ES-I3 (cell line): ENCODE measurements around the gene CTPS2.
A peak's percentile ranks its signal among the peaks of the same experiment; 100 is the strongest.
"Not testable (repeated sequence)": the region's sequence is repeated elsewhere in the genome, so short reads cannot be mapped to it uniquely, and the experiment has no call there.

Experiments used
- H3K36me3 ChIP-seq: 2 replicates; pipeline ENCODE4 v1.6.1; 2013; ENCODE audit warnings: mild to moderate bottlenecking, low read length, control low read depth, moderate library complexity; ENCODE audit not compliant: insufficient read depth
- H3K4me1 ChIP-seq: 2 replicates; pipeline ENCODE4 v1.6.1; 2013; ENCODE audit warnings: mild to moderate bottlenecking, control low read depth, low read length; ENCODE audit not compliant: insufficient read depth
- H3K9ac ChIP-seq: 2 replicates; pipeline ENCODE4 v1.6.1; 2013; ENCODE audit warnings: low read depth, mild to moderate bottlenecking, low read length, moderate library complexity
- H3K9me3 ChIP-seq: 2 replicates; pipeline ENCODE4 v1.6.1; 2013; ENCODE audit warnings: mild to moderate bottlenecking, low read length, moderate library complexity; ENCODE audit not compliant: control insufficient read depth, insufficient read depth

The CTPS2 gene

GRCh38 chrX:16725072-16725471 is 12.6 kb upstream of the CTPS2 start:
- Histone ChIP-seq H3K9me3 (peaks cover 11% of the 10 kb centered on the region), H3K9ac (no peak overlapping the region), H3K36me3 (peaks cover 5% of the 10 kb centered on the region; the same call in 1 of the 2 replicates), H3K4me1 (no peaks in the 10 kb centered on the region)

- Histone ChIP-seq H3K9me3 (peaks cover under 1% of the 10 kb centered on the region), H3K9ac (no peak overlapping the region), H3K4me1 (no peaks in the 10 kb centered on the region), H3K36me3 (no peaks in the 10 kb centered on the region)
These were observed 10.0 kb upstream of the CTPS2 start for GRCh38 chrX:16722481-16722880.

GRCh38 chrX:16719334-16720084 is 7.0 kb upstream of the CTPS2 start, which contains the start of gene SYAP1:
SYAP1 (plus strand) TSS chrX:16719612; CDS start chrX:16719725, 113 bp downstream.
- no peaks in the 10 kb centered on the region for H3K36me3 ChIP-seq
- H3K4me1 ChIP-seq, result no peaks in the 10 kb centered on the region
- no peaks in the 10 kb centered on the region for H3K9me3 ChIP-seq
- peak within 1 kb of the TSS; percentile 67 for H3K9ac ChIP-seq

GRCh38 chrX:16718824-16719333 is 6.4 kb upstream of the CTPS2 start:
- Histone ChIP-seq H3K36me3 (no peaks in the 10 kb centered on the region), H3K4me1 (no peaks in the 10 kb centered on the region), H3K9me3 (no peaks in the 10 kb centered on the region), H3K9ac (peak overlapping the region; percentile 67)

- H3K4me1 ChIP-seq, H3K9me3 ChIP-seq, H3K9ac ChIP-seq, H3K36me3 ChIP-seq: not testable (repeated sequence)
These were observed 4.0 kb upstream of the CTPS2 start for GRCh38 chrX:16716451-16716850.

- H3K36me3 ChIP-seq, H3K9ac ChIP-seq, H3K4me1 ChIP-seq, H3K9me3 ChIP-seq: not testable (repeated sequence)
These were observed 3.2 kb upstream of the CTPS2 start for GRCh38 chrX:16715638-16716037.

- no peaks in the 10 kb centered on the region for H3K36me3 ChIP-seq
- H3K9me3 ChIP-seq, result no peaks in the 10 kb centered on the region
- no peaks in the 10 kb centered on the region for H3K4me1 ChIP-seq
- H3K9ac ChIP-seq, result no peak overlapping the region
These were observed 2.0 kb upstream of the CTPS2 start for GRCh38 chrX:16714504-16714903.

- Histone ChIP-seq H3K9me3 (no peaks in the 10 kb centered on the region), H3K9ac (peak overlapping the region; percentile 66), H3K36me3 (peaks cover 2% of the 10 kb centered on the region; the same call in 1 of the 2 replicates), H3K4me1 (no peaks in the 10 kb centered on the region)
These were observed 449 bp downstream of the CTPS2 start for GRCh38 chrX:16711893-16712547.

- Histone ChIP-seq H3K36me3 (peaks cover 2% of the 10 kb centered on the region; the same call in 1 of the 2 replicates), H3K9me3 (no peaks in the 10 kb centered on the region), H3K4me1 (no peaks in the 10 kb centered on the region), H3K9ac (peak overlapping the region; percentile 66)
These were observed 1.2 kb downstream of the CTPS2 start for GRCh38 chrX:16711219-16711811.

- peaks cover 2% of the 10 kb centered on the region; the same call in 1 of the 2 replicates for H3K36me3 ChIP-seq
- H3K9me3 ChIP-seq, result no peaks in the 10 kb centered on the region
- no peaks in the 10 kb centered on the region for H3K4me1 ChIP-seq
- no peak overlapping the region for H3K9ac ChIP-seq
These were observed 4.5 kb downstream of the CTPS2 start for GRCh38 chrX:16708016-16708415.

GRCh38 chrX:16705370-16705769 is 7.1 kb downstream of the CTPS2 start:
- no peaks in the 10 kb centered on the region for H3K4me1 ChIP-seq
- H3K36me3 ChIP-seq, result peaks cover 13% of the 10 kb centered on the region; the same call in 1 of the 2 replicates
- H3K9ac ChIP-seq, result no peak overlapping the region

GRCh38 chrX:16702700-16703599 is 9.5 kb downstream of the CTPS2 start:
- H3K36me3 ChIP-seq, result peaks cover 19% of the 10 kb centered on the region
- no peaks in the 10 kb centered on the region for H3K4me1 ChIP-seq
- no peak overlapping the region for H3K9ac ChIP-seq
- H3K9me3 ChIP-seq, result no peaks in the 10 kb centered on the region

More at GRCh38 chrX:16705370-16705769, 7.1 kb downstream of the CTPS2 start:
- H3K9me3 ChIP-seq, result no peaks in the 10 kb centered on the region

- peaks cover 25% of the 10 kb centered on the region for H3K36me3 ChIP-seq
- H3K9me3 ChIP-seq, result no peaks in the 10 kb centered on the region; the same call in 1 of the 2 replicates
- H3K4me1 ChIP-seq, result no peaks in the 10 kb centered on the region
- no peak overlapping the region for H3K9ac ChIP-seq
These were observed 11.7 kb downstream of the CTPS2 start for GRCh38 chrX:16700734-16701133.

GRCh38 chrX:16699389-16699788 is 13.1 kb downstream of the CTPS2 start:
- no peaks in the 10 kb centered on the region for H3K4me1 ChIP-seq
- no peaks in the 10 kb centered on the region; the same call in 1 of the 2 replicates for H3K9me3 ChIP-seq
- peaks cover 25% of the 10 kb centered on the region for H3K36me3 ChIP-seq
- H3K9ac ChIP-seq, result no peak overlapping the region
